HepG2 (cell line): ENCODE results near the gene KIAA1217. TPM values are rescaled to one million over a fixed set of nuclear protein-coding genes. Genes with fewer than 3 reads are reported as not detected.

Experiments used
- ATAC-seq: fragments of 200-7000 bp; cut with Tn5 transposase; 3 replicates; pipeline ENCODE4 v1.9.1; 2020; ENCODE audit warnings: mild to moderate bottlenecking, moderate library complexity
- BruUV-seq: library from RNA; stranded (reverse); fragments of 400-500 nt; replicated peaks from 2 replicates; lab custom pipeline; 2021; lab: Mats Ljungman, UMichigan
- CTCF ChIA-PET: fragments of 300-600 bp; formaldehyde crosslinking; extraction: SDS; loops from one replicate; lab custom pipeline; 2021; ENCODE audit warnings: low total read pairs, inconsistent platforms, low intra/inter-chr PET ratio; lab: Yijun Ruan, JAX
- POLR2A ChIA-PET: fragments of 350-600 bp; sonication (Branson Sonifier 250); formaldehyde crosslinking; loops from one replicate; lab custom pipeline; 2020; ENCODE audit warnings: antibody characterized with exemption, inconsistent platforms; lab: Yijun Ruan, JAX
- DNase-seq: peaks from one replicate; pipeline ENCODE4 v3.0.0-alpha.2; 2015; ENCODE audit warnings: low spot score
- FAIRE-seq: peaks from 3 replicates; lab custom pipeline; 2011; peaks lifted over from hg19 to GRCh38; lab: Jason Lieb, UNC
- H2AFZ ChIP-seq: one replicate; pipeline ENCODE4 v1.6.1; 2011; ENCODE audit warnings: low read length, inconsistent platforms
- H3K27ac ChIP-seq: fragments of 300-600 bp; 3 replicates; pipeline ENCODE4 v1.8.0; 2011; ENCODE audit warnings: mixed run types, mild to moderate bottlenecking, mixed read lengths, low read length, inconsistent platforms; ENCODE audit not compliant: insufficient read depth; ENCODE audit errors: extremely low read length
- H3K27me3 ChIP-seq, 2 experiments: fragments of 200-600 bp in 1 of 2; 2 replicates in 1 of 2; 3 replicates in 1 of 2; pipeline versions ENCODE4 v1.6.0 to v1.8.0; 2011; ENCODE audit warnings: low read length in 2 of 2, mild to moderate bottlenecking in 2 of 2, moderate library complexity in 2 of 2, inconsistent platforms in 1 of 2; ENCODE audit not compliant: insufficient read depth in 2 of 2, control insufficient read depth in 1 of 2
- H3K36me3 ChIP-seq, 2 experiments: fragments of 200-600 bp in 1 of 2; replicated peaks in 1 of 2; 2 replicates in 1 of 2; 3 replicates in 1 of 2; pipeline versions ENCODE4 v1.5.1 to v1.8.0; 2011; ENCODE audit warnings: low read length in 2 of 2, inconsistent platforms in 1 of 2; ENCODE audit not compliant: insufficient read depth in 2 of 2, control insufficient read depth in 1 of 2
- H3K4me1 ChIP-seq: 2 replicates; pipeline ENCODE4 v1.5.1; 2012; ENCODE audit warnings: low read length, inconsistent platforms; ENCODE audit not compliant: insufficient read depth
- H3K4me2 ChIP-seq: 2 replicates; pipeline ENCODE4 v1.6.0; 2011; ENCODE audit warnings: low read depth, low read length, inconsistent platforms
- H3K4me3 ChIP-seq, 3 experiments: fragments of 200-600 bp in 1 of 3; sonication (generic), shearing (Covaris generic) in 1 of 3; replicated peaks in 1 of 3; 2 replicates each; pipeline ENCODE4 v1.5.1; 2011 to 2016; ENCODE audit warnings: low read length in 3 of 3, inconsistent platforms in 2 of 3, low read depth in 2 of 3, mild to moderate bottlenecking in 2 of 3, control low read depth in 1 of 3, mixed read lengths in 1 of 3; ENCODE audit not compliant: insufficient read depth in 1 of 3
- H3K79me2 ChIP-seq: one replicate; pipeline ENCODE4 v1.6.1; 2011; ENCODE audit warnings: low read length, inconsistent platforms; ENCODE audit not compliant: insufficient read depth
- H3K9ac ChIP-seq: 2 replicates; pipeline ENCODE4 v1.6.0; 2011; ENCODE audit warnings: mild to moderate bottlenecking, low read depth, low read length, inconsistent platforms; ENCODE audit not compliant: insufficient read depth
- H3K9me3 ChIP-seq: 2 replicates; pipeline ENCODE4 v1.5.1; 2012; ENCODE audit warnings: mild to moderate bottlenecking, low read length
- H4K20me1 ChIP-seq: 2 replicates; pipeline ENCODE4 v1.6.0; 2011; ENCODE audit warnings: inconsistent platforms, mild to moderate bottlenecking, low read length, moderate library complexity; ENCODE audit not compliant: insufficient read depth
- DNMT1 ChIP-seq: sonication (generic); formaldehyde crosslinking; IDR thresholded peaks from 2 replicates; pipeline ENCODE4 v1.5.1; 2020; ENCODE audit warnings: mild to moderate bottlenecking, missing genetic modification reagents
- GFI1 ChIP-seq: sonication (generic); formaldehyde crosslinking; IDR thresholded peaks from 2 replicates; pipeline ENCODE4 v1.5.0; 2020; ENCODE audit warnings: missing genetic modification reagents, mild to moderate bottlenecking, borderline replicate concordance
- KLF12 ChIP-seq: sonication (generic); formaldehyde crosslinking; IDR thresholded peaks from 2 replicates; pipeline ENCODE4 v1.4.0; 2020; ENCODE audit warnings: missing genetic modification reagents, borderline replicate concordance
- PLRG1 ChIP-seq: fragments of 450-650 bp; conservative IDR thresholded peaks from 2 replicates; pipeline ENCODE4 v1.6.1; 2016
- SIN3A ChIP-seq: IDR thresholded peaks from 2 replicates; pipeline ENCODE4 v1.6.1; 2011; ENCODE audit warnings: low read depth, mild to moderate bottlenecking, control low read depth, low read length, borderline replicate concordance
- SMARCE1 ChIP-seq: fragments of 450-650 bp; IDR thresholded peaks from 2 replicates; pipeline ENCODE4 v1.6.1; 2017; ENCODE audit warnings: borderline replicate concordance
- ZNF329 ChIP-seq: sonication (generic); formaldehyde crosslinking; IDR thresholded peaks from 2 replicates; pipeline ENCODE4 v1.9.0; 2021; ENCODE audit warnings: low read depth, mild to moderate bottlenecking, missing genetic modification reagents
- ZNF432 ChIP-seq: sonication (generic); formaldehyde crosslinking; IDR thresholded peaks from 2 replicates; pipeline ENCODE4 v1.5.0; 2020; ENCODE audit warnings: missing genetic modification reagents, mild to moderate bottlenecking, borderline replicate concordance
- ZNF441 ChIP-seq: sonication (generic); formaldehyde crosslinking; IDR thresholded peaks from 2 replicates; pipeline ENCODE4 v1.7.0; 2021; ENCODE audit warnings: missing genetic modification reagents, borderline replicate concordance
- ZNF530 ChIP-seq: sonication (generic); formaldehyde crosslinking; IDR thresholded peaks from 2 replicates; pipeline ENCODE4 v1.5.0; 2020; ENCODE audit warnings: low read depth, mild to moderate bottlenecking, missing genetic modification reagents
- ZNF564 ChIP-seq: sonication (generic); formaldehyde crosslinking; IDR thresholded peaks from 2 replicates; pipeline ENCODE4 v1.8.1; 2023; ENCODE audit warnings: mild to moderate bottlenecking, missing genetic modification reagents
- ZNF605 ChIP-seq: sonication (generic); formaldehyde crosslinking; IDR thresholded peaks from 2 replicates; pipeline ENCODE4 v1.8.0; 2022; ENCODE audit warnings: mild to moderate bottlenecking, missing genetic modification reagents
- ZNF7 ChIP-seq: IDR thresholded peaks from 2 replicates; pipeline ENCODE4 v1.6.1; 2016; ENCODE audit warnings: missing biosample characterization, missing genetic modification reagents
- ZNF83 ChIP-seq: sonication (generic); formaldehyde crosslinking; IDR thresholded peaks from 2 replicates; pipeline ENCODE4 v1.4.0; 2020; ENCODE audit warnings: missing genetic modification reagents, mild to moderate bottlenecking, borderline replicate concordance
- WGBS: methylation state at CpG from one replicate; pipeline ENCODE4 v1.1.6; 2017; ENCODE audit warnings: low lambda C conversion rate; 5-methylcytosine and 5-hydroxymethylcytosine counted together
- in situ Hi-C: cut with HindIII; loops from 2 replicates; pipeline ENCODE4 v1.10.0; 2017; ENCODE audit warnings: low pct_unique_long_range_greater_than_20kb; ENCODE audit not compliant: extremely low pct_ligation_motif_present
- intact Hi-C: fragments of 100-400 bp; cut with micrococcal nuclease; formaldehyde crosslinking; loops from one replicate; pipeline ENCODE4 v1.10.0; 2022; ENCODE audit not compliant: unreplicated experiment
- polyA plus RNA-seq, 8 experiments: library from polyadenylated mRNA; depleted of rRNA in 3 of 8; stranded (reverse) in 7 of 8; unstranded in 1 of 8; fragments of >200 nt; fragmentation: Illumina TruSeq in 4 of 8; extraction: Trizol in 4 of 8; gene quantifications; 2 replicates each; pipeline versions ENCODE4 v1.2.1 to v1.2.3, GENCODE V29; 2011 to 2016; ENCODE audit warnings: low read depth in 4 of 8, missing spikeins in 1 of 8, mixed read lengths in 1 of 8; ENCODE audit not compliant: insufficient read depth in 1 of 8
- total RNA-seq, 5 experiments: library from RNA; depleted of rRNA; stranded (reverse); fragments of >200 nt; fragmentation: Illumina TruSeq; extraction: Trizol; gene quantifications; 2 replicates each; pipeline ENCODE4 v1.2.3, GENCODE V29; 2016; ENCODE audit warnings: low read depth in 1 of 5
- TF ChIP-seq, protein P1 (sequence below): sonication (generic); formaldehyde crosslinking; IDR thresholded peaks from 2 replicates; pipeline ENCODE4 v1.9.0; 2021; ENCODE audit warnings: missing genetic modification reagents, borderline replicate concordance
- TF ChIP-seq, protein P2 (sequence below), 2 experiments: IDR thresholded peaks; 2 replicates each; pipeline ENCODE4 v1.6.1; 2011 to 2012; ENCODE audit warnings: low read length in 2 of 2, borderline replicate concordance in 1 of 2, low read depth in 1 of 2, mild to moderate bottlenecking in 1 of 2, moderate library complexity in 1 of 2

Gene KIAA1217
- total and polyA plus RNA-seq, 2 of the 13 experiments (the other 11 are each of a cell fraction or from before 2014, with no cell fraction given): 4.6 to 10.9 TPM

DNA sequence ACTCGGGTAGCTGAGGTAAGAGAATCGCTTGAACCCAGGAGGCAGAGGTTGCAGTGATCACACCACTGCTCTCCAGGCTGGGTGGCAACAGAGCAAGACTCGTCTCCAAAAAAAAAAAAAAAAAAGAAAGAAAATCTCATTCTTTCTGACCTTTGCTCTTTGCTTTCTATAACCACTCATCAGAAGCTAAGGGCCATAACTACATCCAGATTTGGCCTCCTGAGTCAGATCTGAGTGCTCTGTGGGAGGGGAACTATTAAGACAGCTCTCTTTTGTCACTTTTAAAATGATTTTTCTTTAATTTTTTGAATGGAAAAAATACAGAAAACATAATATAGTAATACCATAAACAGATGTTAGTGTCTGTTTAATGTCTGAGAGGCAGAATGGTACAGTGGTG is 210.1 kb downstream of the KIAA1217 start:
- no TSS peak for BruUV-seq
- Histone ChIP-seq H3K9ac (no peak overlapping the region), H3K27me3 (no peaks in the 10 kb centered on the region), H2AFZ (no peak overlapping the region)
- WGBS: 70% methylated on average over 3 of the region's 3 CpGs
- FAIRE-seq: no peak
- POLR2A ChIA-PET: no interaction called here
- TF ChIP-seq KLF12 (CRISPR knock-in tag): no peak
- TF ChIP-seq SMARCE1: no peak
- TF ChIP-seq ZNF605 (CRISPR knock-in tag): no peak
- no peak for TF ChIP-seq ZNF83 (CRISPR knock-in tag)
- TF ChIP-seq, protein P1, sequence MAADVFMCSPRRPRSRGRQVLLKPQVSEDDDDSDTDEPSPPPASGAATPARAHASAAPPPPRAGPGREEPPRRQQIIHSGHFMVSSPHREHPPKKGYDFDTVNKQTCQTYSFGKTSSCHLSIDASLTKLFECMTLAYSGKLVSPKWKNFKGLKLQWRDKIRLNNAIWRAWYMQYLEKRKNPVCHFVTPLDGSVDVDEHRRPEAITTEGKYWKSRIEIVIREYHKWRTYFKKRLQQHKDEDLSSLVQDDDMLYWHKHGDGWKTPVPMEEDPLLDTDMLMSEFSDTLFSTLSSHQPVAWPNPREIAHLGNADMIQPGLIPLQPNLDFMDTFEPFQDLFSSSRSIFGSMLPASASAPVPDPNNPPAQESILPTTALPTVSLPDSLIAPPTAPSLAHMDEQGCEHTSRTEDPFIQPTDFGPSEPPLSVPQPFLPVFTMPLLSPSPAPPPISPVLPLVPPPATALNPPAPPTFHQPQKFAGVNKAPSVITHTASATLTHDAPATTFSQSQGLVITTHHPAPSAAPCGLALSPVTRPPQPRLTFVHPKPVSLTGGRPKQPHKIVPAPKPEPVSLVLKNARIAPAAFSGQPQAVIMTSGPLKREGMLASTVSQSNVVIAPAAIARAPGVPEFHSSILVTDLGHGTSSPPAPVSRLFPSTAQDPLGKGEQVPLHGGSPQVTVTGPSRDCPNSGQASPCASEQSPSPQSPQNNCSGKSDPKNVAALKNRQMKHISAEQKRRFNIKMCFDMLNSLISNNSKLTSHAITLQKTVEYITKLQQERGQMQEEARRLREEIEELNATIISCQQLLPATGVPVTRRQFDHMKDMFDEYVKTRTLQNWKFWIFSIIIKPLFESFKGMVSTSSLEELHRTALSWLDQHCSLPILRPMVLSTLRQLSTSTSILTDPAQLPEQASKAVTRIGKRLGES (CRISPR knock-in tag): no peak
- TF ChIP-seq ZNF564 (CRISPR knock-in tag): no peak
- TF ChIP-seq ZNF7: no peak
- no peak for TF ChIP-seq SIN3A
- no peak for TF ChIP-seq ZNF441 (CRISPR knock-in tag)
- TF ChIP-seq, protein P2, sequence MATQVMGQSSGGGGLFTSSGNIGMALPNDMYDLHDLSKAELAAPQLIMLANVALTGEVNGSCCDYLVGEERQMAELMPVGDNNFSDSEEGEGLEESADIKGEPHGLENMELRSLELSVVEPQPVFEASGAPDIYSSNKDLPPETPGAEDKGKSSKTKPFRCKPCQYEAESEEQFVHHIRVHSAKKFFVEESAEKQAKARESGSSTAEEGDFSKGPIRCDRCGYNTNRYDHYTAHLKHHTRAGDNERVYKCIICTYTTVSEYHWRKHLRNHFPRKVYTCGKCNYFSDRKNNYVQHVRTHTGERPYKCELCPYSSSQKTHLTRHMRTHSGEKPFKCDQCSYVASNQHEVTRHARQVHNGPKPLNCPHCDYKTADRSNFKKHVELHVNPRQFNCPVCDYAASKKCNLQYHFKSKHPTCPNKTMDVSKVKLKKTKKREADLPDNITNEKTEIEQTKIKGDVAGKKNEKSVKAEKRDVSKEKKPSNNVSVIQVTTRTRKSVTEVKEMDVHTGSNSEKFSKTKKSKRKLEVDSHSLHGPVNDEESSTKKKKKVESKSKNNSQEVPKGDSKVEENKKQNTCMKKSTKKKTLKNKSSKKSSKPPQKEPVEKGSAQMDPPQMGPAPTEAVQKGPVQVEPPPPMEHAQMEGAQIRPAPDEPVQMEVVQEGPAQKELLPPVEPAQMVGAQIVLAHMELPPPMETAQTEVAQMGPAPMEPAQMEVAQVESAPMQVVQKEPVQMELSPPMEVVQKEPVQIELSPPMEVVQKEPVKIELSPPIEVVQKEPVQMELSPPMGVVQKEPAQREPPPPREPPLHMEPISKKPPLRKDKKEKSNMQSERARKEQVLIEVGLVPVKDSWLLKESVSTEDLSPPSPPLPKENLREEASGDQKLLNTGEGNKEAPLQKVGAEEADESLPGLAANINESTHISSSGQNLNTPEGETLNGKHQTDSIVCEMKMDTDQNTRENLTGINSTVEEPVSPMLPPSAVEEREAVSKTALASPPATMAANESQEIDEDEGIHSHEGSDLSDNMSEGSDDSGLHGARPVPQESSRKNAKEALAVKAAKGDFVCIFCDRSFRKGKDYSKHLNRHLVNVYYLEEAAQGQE (IDR thresholded peaks at IDR 0.05; ENCODE audit: borderline replicate concordance in 1 of 2, low read depth in 1 of 2, low read length in 2 of 2): no peak
- no peak for TF ChIP-seq ZNF432 (CRISPR knock-in tag)
- TF ChIP-seq ZNF329 (CRISPR knock-in tag): no peak
- no peak for TF ChIP-seq ZNF530
- no peak for TF ChIP-seq PLRG1
- no peak for TF ChIP-seq DNMT1 (CRISPR knock-in tag)
- TF ChIP-seq GFI1 (CRISPR knock-in tag): no peak
- TF ChIP-seq, all 625 proteins: peak for 0
- Histone ChIP-seq H4K20me1 (no peaks in the 10 kb centered on the region), H3K9me3 (no peaks in the 10 kb centered on the region), H3K36me3 (peaks cover 0 to 2% of the 10 kb centered on the region in 2 experiments; a peak in 2 of 5 replicates), H3K27ac (no peak overlapping the region), H3K4me1 (no peaks in the 10 kb centered on the region), H3K4me3 (no peak overlapping the region), H3K79me2 (no peaks in the 10 kb centered on the region), H3K4me2 (no peak overlapping the region)
- intact Hi-C loops: no loop called here
- in situ Hi-C loops: no loop called here
- DNase-seq: no peak
- CTCF ChIA-PET: interaction anchor here (1.2 kb wide), 1 partner anchor 85 kb away, joined by 3 read pairs; no protein-coding TSS in a partner anchor
- peak; percentile 32; the same call in 1 of the 3 replicates for ATAC-seq
